Breast epithelium (tissue), 4 donors: ENCODE measurements around the gene MIB2. TPM values are rescaled to one million over a fixed set of nuclear protein-coding genes. Genes with fewer than 3 reads are reported as not detected.
A peak's percentile ranks its signal among the peaks of the same experiment; 100 is the strongest.
"Not testable (repeated sequence)": the region's sequence is repeated elsewhere in the genome, so short reads cannot be mapped to it uniquely, and the experiment has no call there.

Experiments
- DNase-seq, 2 donors: peaks; one replicate each; pipeline ENCODE4 v3.0.0-alpha.2; 2019; ENCODE audit warnings: low spot score in 2 of 2
- H3K27ac ChIP-seq, 2 donors: fragments of 200-600 bp; sonication (generic) in 1 of 2; one replicate each; pipeline ENCODE4 v1.5.1; 2016 to 2019; ENCODE audit warnings: mild to moderate bottlenecking in 1 of 2
- H3K27me3 ChIP-seq, 2 donors: fragments of 200-600 bp; sonication (generic) in 1 of 2; one replicate each; pipeline versions ENCODE4 v1.5.1 to v1.6.0; 2017 to 2019; ENCODE audit warnings: control low read depth in 1 of 2, mild to moderate bottlenecking in 1 of 2
- H3K36me3 ChIP-seq: fragments of 200-600 bp; one replicate; pipeline ENCODE4 v1.5.1; 2019
- H3K4me1 ChIP-seq, 2 donors: fragments of 200-600 bp; sonication (generic); one replicate each; pipeline ENCODE4 v1.5.1; 2016 to 2019; ENCODE audit warnings: control low read depth in 1 of 2
- H3K4me3 ChIP-seq, 3 donors: fragments of 200-600 bp; sonication (generic); 1 replicate in 2 of 3; 2 replicates in 1 of 3; pipeline ENCODE4 v1.5.1; 2016 to 2019; ENCODE audit warnings: mild to moderate bottlenecking in 3 of 3, moderate library complexity in 2 of 3
- H3K9me3 ChIP-seq, 2 donors: fragments of 200-600 bp; sonication (generic) in 1 of 2; one replicate each; pipeline ENCODE4 v1.5.1; 2016 to 2019; ENCODE audit warnings: control low read depth in 1 of 2
- POLR2A ChIP-seq: fragments of 450-650 bp; IDR thresholded peaks from one replicate; pipeline ENCODE4 v1.6.1; 2016; ENCODE audit warnings: antibody characterized with exemption, mild to moderate bottlenecking, moderate library complexity
- POLR2AphosphoS5 ChIP-seq, 3 donors: sonication (generic); formaldehyde crosslinking; IDR thresholded peaks; one replicate each; pipeline ENCODE4 v1.6.1; 2017; ENCODE audit warnings: antibody characterized with exemption in 3 of 3
- intact Hi-C: fragments of 100-400 bp; cut with DNase I; formaldehyde crosslinking; loops from one replicate; pipeline ENCODE4 v1.15.1; 2023; ENCODE audit warnings: low total_unique reads
- total RNA-seq, 3 donors: library from RNA; depleted of rRNA; stranded (reverse); fragments of >200 nt; gene quantifications; one replicate each; pipeline ENCODE4 v1.1.0, GENCODE V29; 2016
- TF ChIP-seq, protein P1 (sequence below), 3 donors: fragments of 450-650 bp; IDR thresholded peaks; one replicate each; pipeline ENCODE4 v1.5.1; 2016 to 2017; ENCODE audit warnings: antibody characterized with exemption in 3 of 3, mild to moderate bottlenecking in 3 of 3, moderate library complexity in 3 of 3

MIB2 gene
- total RNA-seq, 3 donors from 2014 or later, result 32.0 to 69.5 (median 48.9) TPM

DNA sequence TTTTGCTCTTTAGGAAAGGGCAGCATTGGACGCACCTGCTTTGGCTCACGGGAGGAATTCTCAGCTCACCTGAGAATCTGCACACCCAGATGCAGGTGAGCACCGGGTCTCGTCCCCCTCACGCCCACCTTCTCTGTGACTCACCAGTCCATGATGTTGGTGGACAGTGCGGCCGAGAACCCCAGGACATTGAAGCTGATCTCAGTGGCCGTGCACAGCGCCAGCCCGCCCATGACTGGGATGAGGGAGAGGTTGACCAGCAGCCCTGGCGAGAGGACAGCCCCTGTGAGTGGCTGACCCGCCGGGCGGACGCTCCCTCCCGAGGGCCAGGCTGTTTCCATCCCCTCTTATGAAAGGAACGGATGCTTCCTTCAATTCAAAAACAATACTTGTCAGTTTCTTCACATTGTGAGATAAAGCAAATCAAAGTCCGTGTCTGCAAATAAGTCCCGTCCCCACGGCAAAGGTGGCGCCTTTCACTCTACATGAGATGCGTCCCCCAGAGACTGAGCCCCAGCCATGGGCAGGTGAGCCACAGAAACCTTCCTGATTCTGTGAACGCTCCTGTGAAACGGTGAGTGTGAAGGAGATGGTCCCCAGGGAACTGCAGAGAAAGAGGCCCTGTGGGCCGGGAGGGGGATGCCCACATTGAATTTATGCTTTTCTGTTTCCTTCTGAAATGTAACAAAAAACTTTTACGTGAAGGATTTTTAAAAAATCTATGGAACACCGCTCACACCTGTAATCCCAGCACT, 56.2 kb downstream of the MIB2 start:
- no peak for DNase-seq
- Histone ChIP-seq H3K4me3 (no peak overlapping the region), H3K36me3 (no peaks in the 10 kb centered on the region), H3K4me1 (no peaks in the 10 kb centered on the region), H3K27ac (no peak overlapping the region), H3K9me3 (no peaks in the 10 kb centered on the region), H3K27me3 (no peaks in the 10 kb centered on the region)
- intact Hi-C loops, result no loop called here
- TF ChIP-seq, protein P1, sequence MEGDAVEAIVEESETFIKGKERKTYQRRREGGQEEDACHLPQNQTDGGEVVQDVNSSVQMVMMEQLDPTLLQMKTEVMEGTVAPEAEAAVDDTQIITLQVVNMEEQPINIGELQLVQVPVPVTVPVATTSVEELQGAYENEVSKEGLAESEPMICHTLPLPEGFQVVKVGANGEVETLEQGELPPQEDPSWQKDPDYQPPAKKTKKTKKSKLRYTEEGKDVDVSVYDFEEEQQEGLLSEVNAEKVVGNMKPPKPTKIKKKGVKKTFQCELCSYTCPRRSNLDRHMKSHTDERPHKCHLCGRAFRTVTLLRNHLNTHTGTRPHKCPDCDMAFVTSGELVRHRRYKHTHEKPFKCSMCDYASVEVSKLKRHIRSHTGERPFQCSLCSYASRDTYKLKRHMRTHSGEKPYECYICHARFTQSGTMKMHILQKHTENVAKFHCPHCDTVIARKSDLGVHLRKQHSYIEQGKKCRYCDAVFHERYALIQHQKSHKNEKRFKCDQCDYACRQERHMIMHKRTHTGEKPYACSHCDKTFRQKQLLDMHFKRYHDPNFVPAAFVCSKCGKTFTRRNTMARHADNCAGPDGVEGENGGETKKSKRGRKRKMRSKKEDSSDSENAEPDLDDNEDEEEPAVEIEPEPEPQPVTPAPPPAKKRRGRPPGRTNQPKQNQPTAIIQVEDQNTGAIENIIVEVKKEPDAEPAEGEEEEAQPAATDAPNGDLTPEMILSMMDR (IDR thresholded peaks at IDR 0.05), result no peak
- TF ChIP-seq POLR2AphosphoS5 (IDR thresholded peaks at IDR 0.05) (no peak), POLR2A (no peak)

DNA sequence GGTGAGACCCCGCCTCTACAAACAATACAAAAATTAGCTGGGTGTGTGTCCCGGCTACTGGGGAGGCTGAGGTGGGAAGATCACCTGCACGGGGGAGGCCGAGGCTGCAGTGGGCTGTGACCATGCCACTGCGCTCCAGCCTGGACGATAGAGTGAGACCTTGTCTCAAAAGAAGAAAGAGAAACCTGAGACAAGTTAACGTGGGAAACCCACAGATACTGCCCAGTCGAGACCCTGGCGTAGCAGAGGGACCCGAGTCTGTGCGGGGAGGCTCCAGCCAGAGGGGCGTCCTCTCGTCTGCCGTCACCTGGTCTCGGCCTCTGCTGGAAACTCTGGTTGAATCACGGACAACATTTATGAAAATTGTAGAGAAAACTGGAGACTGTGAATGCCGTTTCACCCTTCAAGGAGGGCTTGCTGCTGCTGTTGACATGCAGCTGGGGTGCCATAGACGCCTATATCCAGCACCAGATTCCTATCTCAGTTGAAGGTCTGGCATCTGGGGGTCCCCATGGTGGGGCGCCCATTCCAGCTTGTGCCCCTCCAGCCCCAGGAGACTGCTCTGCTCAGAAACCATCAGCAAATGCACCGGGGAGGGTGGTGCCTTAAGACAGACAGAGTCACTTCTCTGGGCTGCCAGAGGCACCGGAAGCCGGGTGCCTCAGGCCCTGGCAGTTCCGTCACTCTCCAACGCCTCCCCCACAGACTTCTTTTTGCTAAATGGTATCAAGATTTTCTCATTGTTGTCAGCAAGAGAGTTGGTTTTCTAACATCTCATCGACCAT, 57.1 kb downstream of the MIB2 start:
- no peak for DNase-seq
- H3K9me3 ChIP-seq, result no peaks in the 10 kb centered on the region
- H3K4me3 ChIP-seq, result no peak overlapping the region
- intact Hi-C loops, result no loop called here
- H3K27me3 ChIP-seq, result no peaks in the 10 kb centered on the region
- no peak overlapping the region for H3K27ac ChIP-seq
- no peaks in the 10 kb centered on the region for H3K4me1 ChIP-seq
- no peak for TF ChIP-seq POLR2AphosphoS5 (IDR thresholded peaks at IDR 0.05)
- TF ChIP-seq POLR2A, result no peak
- TF ChIP-seq, protein P1 (IDR thresholded peaks at IDR 0.05), result no peak
- no peaks in the 10 kb centered on the region for H3K36me3 ChIP-seq

DNA sequence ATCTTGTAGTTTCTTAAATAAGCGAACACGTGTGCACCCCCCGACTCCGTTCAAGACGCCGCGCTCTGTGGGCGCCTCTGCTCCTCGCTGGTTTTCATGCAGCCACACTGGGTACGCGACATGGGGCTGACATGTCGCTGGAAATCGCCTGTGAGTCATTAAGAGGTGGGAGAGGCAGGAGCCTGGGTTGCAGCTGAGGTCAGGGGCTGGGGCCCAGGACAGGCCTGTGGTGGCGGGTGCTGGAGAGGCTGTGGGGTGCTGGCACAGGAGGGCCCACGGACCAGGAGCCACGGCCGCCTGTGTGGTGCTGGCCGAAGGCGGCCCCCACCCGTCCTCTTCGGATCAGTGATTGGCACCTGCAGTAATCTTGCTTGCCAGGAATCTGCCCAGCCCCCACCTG, 59.5 kb downstream of the MIB2 start:
- intact Hi-C loops, H3K27me3 ChIP-seq, H3K36me3 ChIP-seq, H3K4me3 ChIP-seq, H3K27ac ChIP-seq, H3K9me3 ChIP-seq: not testable (repeated sequence)
- DNase-seq, result peak in 1 of 2 donors; percentile 12
- peaks cover 0 to 12% of the 10 kb centered on the region in 2 donors for H3K4me1 ChIP-seq

DNA sequence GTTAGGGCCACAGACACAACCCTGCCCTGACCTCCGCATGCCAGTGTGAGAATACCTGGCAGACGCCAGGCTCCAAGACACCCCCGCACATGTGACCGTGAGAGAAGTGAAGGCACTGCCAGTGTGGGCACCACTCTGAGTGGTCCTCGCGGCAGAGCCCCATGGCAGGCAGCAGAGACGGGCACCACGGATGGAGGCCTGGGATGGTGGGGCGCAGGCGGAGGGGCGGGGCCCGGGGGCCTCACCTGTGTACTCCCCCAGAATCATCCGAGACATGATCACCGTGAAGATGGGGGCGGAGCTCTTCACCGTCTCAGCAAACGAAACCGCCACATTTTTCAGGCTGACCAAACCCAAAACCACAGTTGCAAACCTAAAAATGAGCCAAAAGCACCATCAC, 59.9 kb downstream of the MIB2 start:
- H3K36me3 ChIP-seq, DNase-seq, intact Hi-C loops, H3K4me3 ChIP-seq, H3K9me3 ChIP-seq, H3K27ac ChIP-seq, H3K27me3 ChIP-seq: not testable (repeated sequence)
- peaks cover 0 to 12% of the 10 kb centered on the region in 2 donors for H3K4me1 ChIP-seq

DNA sequence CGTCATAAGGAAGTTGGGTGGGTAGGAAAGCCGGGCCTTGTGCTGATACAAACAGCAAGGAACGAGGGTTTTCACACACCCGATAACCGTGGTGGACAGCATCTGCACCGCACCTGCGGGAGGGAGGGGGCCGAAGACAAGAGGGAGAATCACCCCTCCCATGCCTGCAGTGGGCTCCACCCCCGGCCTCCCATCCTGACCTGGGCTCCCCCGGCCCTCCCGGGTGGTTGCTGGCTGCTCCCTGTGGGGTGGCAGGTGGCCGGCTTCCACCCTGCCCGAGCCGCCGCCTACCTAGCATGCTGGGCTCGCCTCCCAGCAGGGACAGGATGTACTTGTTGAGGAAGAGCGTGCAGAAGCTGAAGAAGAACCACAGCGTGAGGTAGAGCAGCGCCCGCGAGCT, 60.8 kb downstream of the MIB2 start:
- H3K27me3 ChIP-seq, DNase-seq, H3K36me3 ChIP-seq, intact Hi-C loops, H3K27ac ChIP-seq, H3K4me3 ChIP-seq, H3K9me3 ChIP-seq: not testable (repeated sequence)
- peaks cover 0 to 12% of the 10 kb centered on the region in 2 donors for H3K4me1 ChIP-seq

DNA sequence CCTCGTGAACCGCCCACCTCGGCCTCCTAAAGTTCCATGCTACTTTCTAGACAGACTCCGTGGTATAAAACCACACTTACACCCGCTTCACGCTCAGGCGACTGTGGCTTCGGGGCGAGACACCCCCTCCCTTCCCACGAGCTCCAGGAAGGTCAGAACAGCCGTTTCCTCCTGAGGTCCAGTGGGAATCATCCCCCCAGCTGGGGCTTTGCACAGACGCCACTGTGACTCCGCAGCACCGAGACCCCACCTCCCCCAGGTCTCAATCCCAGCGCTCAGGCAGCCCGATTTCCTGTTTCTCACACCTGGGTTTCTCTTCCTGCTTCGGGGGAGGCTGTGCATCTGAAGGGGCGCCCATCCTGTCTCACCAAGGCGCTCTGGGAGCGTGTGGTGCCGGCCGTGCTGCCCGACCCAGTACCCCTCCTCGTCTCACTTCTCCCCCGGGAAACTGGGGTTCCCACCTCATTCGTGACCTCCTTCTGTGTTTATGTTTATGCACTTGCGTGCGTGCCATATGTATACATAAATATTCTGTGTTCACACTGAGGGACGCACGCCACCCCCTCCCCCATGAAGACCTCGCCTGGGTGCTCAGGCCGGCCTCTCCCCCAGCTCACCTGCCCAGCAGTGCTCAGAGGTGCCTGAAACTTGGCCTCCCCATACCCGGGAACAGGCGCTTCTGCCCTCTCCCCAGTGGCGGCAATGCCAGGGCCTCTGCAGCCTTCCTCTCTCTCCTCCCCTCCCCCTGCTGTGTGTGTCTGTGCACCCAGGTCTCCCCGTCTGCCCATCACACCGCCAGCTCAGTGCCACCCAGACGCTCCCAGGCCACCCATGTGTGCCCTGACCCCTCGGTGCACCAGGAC, 62.6 kb downstream of the MIB2 start:
- intact Hi-C loops, result no loop called here
- Histone ChIP-seq H3K36me3 (no peaks in the 10 kb centered on the region), H3K27ac (peak overlapping the region; percentile 79 to 89), H3K4me3 (peak overlapping the region in 2 of 3 donors; percentile 17 to 39), H3K27me3 (no peaks in the 10 kb centered on the region), H3K9me3 (no peaks in the 10 kb centered on the region), H3K4me1 (peaks cover 0 to 12% of the 10 kb centered on the region in 2 donors)
- peak in 1 of 2 donors; percentile 20 for DNase-seq
- TF ChIP-seq POLR2A (no peak), POLR2AphosphoS5 (IDR thresholded peaks at IDR 0.05) (no peak)
- TF ChIP-seq, protein P1 (IDR thresholded peaks at IDR 0.05), result no peak
